Ishikawa (cell line): ENCODE measurements around the gene CMSS1.

Source experiments
- CEBPB ChIP-seq: IDR thresholded peaks from 2 replicates; pipeline ENCODE4 v1.6.1; 2012
- CREB1 ChIP-seq: IDR thresholded peaks from 2 replicates; pipeline ENCODE4 v1.6.1; 2012; ENCODE audit warnings: low read depth
- EGR1 ChIP-seq: IDR thresholded peaks from 2 replicates; pipeline ENCODE4 v1.6.1; 2012
- EP300 ChIP-seq: IDR thresholded peaks from 2 replicates; pipeline ENCODE4 v1.6.1; 2012; ENCODE audit warnings: borderline replicate concordance
- FOXM1 ChIP-seq: IDR thresholded peaks from 2 replicates; pipeline ENCODE4 v1.6.1; 2012; ENCODE audit warnings: low read depth, borderline replicate concordance
- MAX ChIP-seq: IDR thresholded peaks from 2 replicates; pipeline ENCODE4 v1.6.1; 2012
- NFIC ChIP-seq: IDR thresholded peaks from 2 replicates; pipeline ENCODE4 v1.6.1; 2012
- RAD21 ChIP-seq: IDR thresholded peaks from 2 replicates; pipeline ENCODE4 v1.6.1; 2012; ENCODE audit warnings: low read depth
- REST ChIP-seq: IDR thresholded peaks from 2 replicates; pipeline ENCODE4 v1.6.1; 2012; ENCODE audit warnings: low read depth, mild to moderate bottlenecking
- TAF1 ChIP-seq: IDR thresholded peaks from 2 replicates; pipeline ENCODE4 v1.6.1; 2012; ENCODE audit warnings: low read depth, mild to moderate bottlenecking
- TCF12 ChIP-seq: IDR thresholded peaks from 2 replicates; pipeline ENCODE4 v1.6.1; 2012; ENCODE audit warnings: low read depth
- TEAD4 ChIP-seq: IDR thresholded peaks from 2 replicates; pipeline ENCODE4 v1.6.1; 2012
- YY1 ChIP-seq: IDR thresholded peaks from 2 replicates; pipeline ENCODE4 v1.6.1; 2012; ENCODE audit warnings: low read depth
- ZBTB7A ChIP-seq: IDR thresholded peaks from 2 replicates; pipeline ENCODE4 v1.6.1; 2012; ENCODE audit warnings: low read depth
- TF ChIP-seq, protein P1 (sequence below): IDR thresholded peaks from 2 replicates; pipeline ENCODE4 v1.6.1; 2012

Gene CMSS1

GRCh38 chr3:100029052-100029451 is 211.4 kb downstream of the CMSS1 start:
- no peak for TF ChIP-seq RAD21
- TF ChIP-seq TCF12: no peak
- TF ChIP-seq CREB1: no peak
- TF ChIP-seq NFIC: no peak
- no peak for TF ChIP-seq MAX
- TF ChIP-seq CEBPB: no peak
- TF ChIP-seq TEAD4: no peak
- no peak for TF ChIP-seq ZBTB7A
- no peak for TF ChIP-seq EP300
- TF ChIP-seq TAF1: no peak
- no peak for TF ChIP-seq YY1
- no peak for TF ChIP-seq REST
- TF ChIP-seq FOXM1: no peak
- TF ChIP-seq EGR1: no peak
- TF ChIP-seq, protein P1, sequence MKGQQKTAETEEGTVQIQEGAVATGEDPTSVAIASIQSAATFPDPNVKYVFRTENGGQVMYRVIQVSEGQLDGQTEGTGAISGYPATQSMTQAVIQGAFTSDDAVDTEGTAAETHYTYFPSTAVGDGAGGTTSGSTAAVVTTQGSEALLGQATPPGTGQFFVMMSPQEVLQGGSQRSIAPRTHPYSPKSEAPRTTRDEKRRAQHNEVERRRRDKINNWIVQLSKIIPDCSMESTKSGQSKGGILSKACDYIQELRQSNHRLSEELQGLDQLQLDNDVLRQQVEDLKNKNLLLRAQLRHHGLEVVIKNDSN: no peak

DNA sequence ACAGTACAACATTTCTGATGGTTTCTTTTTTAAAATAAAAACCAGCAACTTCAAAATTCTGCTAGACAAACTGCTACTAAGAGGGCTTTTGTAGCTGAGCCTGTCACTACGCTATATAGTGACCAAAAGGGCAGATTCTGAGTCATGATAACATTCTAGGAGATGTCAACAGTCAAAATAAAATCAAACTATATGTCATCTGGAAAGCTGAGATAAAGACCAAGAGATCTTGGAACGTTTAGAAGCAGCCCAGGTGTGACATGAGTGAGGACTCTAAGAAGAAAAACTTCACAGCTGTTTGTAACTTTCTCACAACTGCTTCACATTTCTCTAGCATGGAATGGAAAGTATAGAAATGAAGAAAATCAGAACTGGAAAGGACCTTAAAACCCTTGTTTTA is 212.0 kb downstream of the CMSS1 start:
- TF ChIP-seq REST (no peak), CEBPB (no peak), EGR1 (no peak), RAD21 (no peak), MAX (no peak), EP300 (no peak), FOXM1 (no peak), CREB1 (no peak), NFIC (no peak)

DNA sequence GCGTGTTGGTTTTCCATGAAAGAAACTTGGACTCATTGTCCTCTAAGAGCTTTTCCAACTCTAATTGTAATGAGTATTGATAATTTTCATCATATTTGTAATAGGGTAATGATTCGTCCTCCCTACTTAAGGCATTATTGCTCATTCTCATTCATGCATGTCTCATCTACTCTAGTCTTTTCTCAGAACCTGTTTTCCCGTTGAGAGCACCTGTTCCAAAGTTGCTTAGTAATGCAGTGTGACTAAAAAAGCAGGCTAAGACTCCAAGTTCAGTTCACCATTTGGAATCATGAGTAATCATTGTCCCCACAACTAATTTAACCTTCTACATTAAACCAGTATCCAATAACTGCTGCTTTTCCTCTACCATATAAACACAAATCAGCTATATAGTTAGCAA is 212.7 kb downstream of the CMSS1 start:
- TF ChIP-seq YY1 (no peak), NFIC (no peak), MAX (no peak), FOXM1 (no peak), TAF1 (no peak), RAD21 (no peak), TCF12 (no peak), EP300 (no peak), CEBPB (no peak), REST (no peak), CREB1 (no peak), ZBTB7A (no peak), TEAD4 (no peak)
- TF ChIP-seq, protein P1: no peak

DNA sequence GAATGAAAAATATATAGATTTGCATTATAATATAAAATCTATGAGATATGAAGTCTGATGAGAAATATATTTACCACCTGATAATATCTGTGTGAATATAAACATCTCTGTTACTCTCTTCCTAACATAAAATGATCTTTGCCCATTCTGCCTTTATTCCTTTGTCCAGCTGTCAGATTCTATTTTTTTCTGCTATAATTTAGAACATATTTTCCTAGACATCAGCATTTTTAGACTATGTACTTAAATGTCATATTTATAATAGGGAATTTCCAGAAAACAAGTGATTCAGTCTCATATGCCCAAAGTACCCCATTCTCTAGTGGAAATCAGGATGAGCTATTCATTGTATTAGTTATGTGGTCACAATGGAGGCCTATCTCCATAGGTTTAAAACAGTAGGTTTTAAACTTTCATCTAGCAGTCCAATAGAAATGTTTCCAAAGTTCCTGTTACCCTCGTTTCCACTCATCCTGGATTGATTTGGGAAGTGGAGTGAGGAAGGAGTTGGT is 213.3 kb downstream of the CMSS1 start:
- TF ChIP-seq, protein P1: no peak
- TF ChIP-seq RAD21 (no peak), REST (no peak), EGR1 (no peak), EP300 (no peak), TEAD4 (no peak), YY1 (no peak), CEBPB (no peak), TCF12 (no peak)
